Retinal pigment epithelial cell (primary cell): Measurements from ENCODE around the gene AK2.

Source experiments
- DNase-seq: peaks from one replicate; pipeline ENCODE4 v3.0.0-alpha.2; 2010; ENCODE audit warnings: low read depth
- H3K4me3 ChIP-seq: 2 replicates; pipeline ENCODE4 v1.5.1; 2011; ENCODE audit warnings: mild to moderate bottlenecking, low read length, control low read depth, moderate library complexity
- CTCF ChIP-seq: conservative IDR thresholded peaks from 2 replicates; pipeline ENCODE4 v1.5.1; 2011; ENCODE audit warnings: low read depth, low read length, control low read depth, inconsistent platforms

The AK2 gene

GRCh38 chr1:33010932-33011731 is 25.6 kb downstream of the AK2 start:
- no peak overlapping the region for H3K4me3 ChIP-seq
- no peak for TF ChIP-seq CTCF
- no peak for DNase-seq

- TF ChIP-seq CTCF, result no peak
- no peak overlapping the region for H3K4me3 ChIP-seq
- DNase-seq, result no peak
Measured at GRCh38 chr1:33009561-33009960, 27.1 kb downstream of the AK2 start.

GRCh38 chr1:33008051-33008914 is 28.4 kb downstream of the AK2 start:
- no peak overlapping the region for H3K4me3 ChIP-seq
- no peak for DNase-seq
- TF ChIP-seq CTCF, result no peak

GRCh38 chr1:33007190-33008050 is 29.3 kb downstream of the AK2 start:
- DNase-seq, result peak; percentile 60
- H3K4me3 ChIP-seq, result no peak overlapping the region
- TF ChIP-seq CTCF, result peak; percentile 70

- TF ChIP-seq CTCF, result peak; percentile 3
- no peak for DNase-seq
- H3K4me3 ChIP-seq, result no peak overlapping the region
Measured at GRCh38 chr1:33005838-33006421, 30.8 kb downstream of the AK2 start.

GRCh38 chr1:33005117-33005837 is 31.4 kb downstream of the AK2 start:
- no peak for TF ChIP-seq CTCF
- H3K4me3 ChIP-seq, result no peak overlapping the region
- no peak for DNase-seq
